HepG2 (cell line): ENCODE measurements around the gene MAP3K1. TPM values are rescaled to one million over a fixed set of nuclear protein-coding genes. Genes with fewer than 3 reads are reported as not detected.

Source experiments
- ATAC-seq: fragments of 200-7000 bp; cut with Tn5 transposase; 3 replicates; pipeline ENCODE4 v1.9.1; 2020; ENCODE audit warnings: mild to moderate bottlenecking, moderate library complexity
- BruUV-seq: library from RNA; stranded (reverse); fragments of 400-500 nt; replicated peaks from 2 replicates; lab custom pipeline; 2021; lab: Mats Ljungman, UMichigan
- CTCF ChIA-PET: fragments of 300-600 bp; formaldehyde crosslinking; extraction: SDS; loops from one replicate; lab custom pipeline; 2021; ENCODE audit warnings: low total read pairs, inconsistent platforms, low intra/inter-chr PET ratio; lab: Yijun Ruan, JAX
- POLR2A ChIA-PET: fragments of 350-600 bp; sonication (Branson Sonifier 250); formaldehyde crosslinking; loops from one replicate; lab custom pipeline; 2020; ENCODE audit warnings: antibody characterized with exemption, inconsistent platforms; lab: Yijun Ruan, JAX
- DNase-seq: peaks from one replicate; pipeline ENCODE4 v3.0.0-alpha.2; 2015; ENCODE audit warnings: low spot score
- FAIRE-seq: peaks from 3 replicates; lab custom pipeline; 2011; peaks lifted over from hg19 to GRCh38; lab: Jason Lieb, UNC
- H2AFZ ChIP-seq: one replicate; pipeline ENCODE4 v1.6.1; 2011; ENCODE audit warnings: low read length, inconsistent platforms
- H3K27ac ChIP-seq: fragments of 300-600 bp; 3 replicates; pipeline ENCODE4 v1.8.0; 2011; ENCODE audit warnings: mixed run types, mild to moderate bottlenecking, mixed read lengths, low read length, inconsistent platforms; ENCODE audit not compliant: insufficient read depth; ENCODE audit errors: extremely low read length
- H3K27me3 ChIP-seq, 2 experiments: fragments of 200-600 bp in 1 of 2; 2 replicates in 1 of 2; 3 replicates in 1 of 2; pipeline versions ENCODE4 v1.6.0 to v1.8.0; 2011; ENCODE audit warnings: low read length in 2 of 2, mild to moderate bottlenecking in 2 of 2, moderate library complexity in 2 of 2, inconsistent platforms in 1 of 2; ENCODE audit not compliant: insufficient read depth in 2 of 2, control insufficient read depth in 1 of 2
- H3K36me3 ChIP-seq, 2 experiments: fragments of 200-600 bp in 1 of 2; replicated peaks in 1 of 2; 2 replicates in 1 of 2; 3 replicates in 1 of 2; pipeline versions ENCODE4 v1.5.1 to v1.8.0; 2011; ENCODE audit warnings: low read length in 2 of 2, inconsistent platforms in 1 of 2; ENCODE audit not compliant: insufficient read depth in 2 of 2, control insufficient read depth in 1 of 2
- H3K4me1 ChIP-seq: 2 replicates; pipeline ENCODE4 v1.5.1; 2012; ENCODE audit warnings: low read length, inconsistent platforms; ENCODE audit not compliant: insufficient read depth
- H3K4me2 ChIP-seq: 2 replicates; pipeline ENCODE4 v1.6.0; 2011; ENCODE audit warnings: low read depth, low read length, inconsistent platforms
- H3K4me3 ChIP-seq, 3 experiments: fragments of 200-600 bp in 1 of 3; sonication (generic), shearing (Covaris generic) in 1 of 3; replicated peaks in 1 of 3; 2 replicates each; pipeline ENCODE4 v1.5.1; 2011 to 2016; ENCODE audit warnings: low read length in 3 of 3, inconsistent platforms in 2 of 3, low read depth in 2 of 3, mild to moderate bottlenecking in 2 of 3, control low read depth in 1 of 3, mixed read lengths in 1 of 3; ENCODE audit not compliant: insufficient read depth in 1 of 3
- H3K79me2 ChIP-seq: one replicate; pipeline ENCODE4 v1.6.1; 2011; ENCODE audit warnings: low read length, inconsistent platforms; ENCODE audit not compliant: insufficient read depth
- H3K9ac ChIP-seq: 2 replicates; pipeline ENCODE4 v1.6.0; 2011; ENCODE audit warnings: mild to moderate bottlenecking, low read depth, low read length, inconsistent platforms; ENCODE audit not compliant: insufficient read depth
- H3K9me3 ChIP-seq: 2 replicates; pipeline ENCODE4 v1.5.1; 2012; ENCODE audit warnings: mild to moderate bottlenecking, low read length
- H4K20me1 ChIP-seq: 2 replicates; pipeline ENCODE4 v1.6.0; 2011; ENCODE audit warnings: inconsistent platforms, mild to moderate bottlenecking, low read length, moderate library complexity; ENCODE audit not compliant: insufficient read depth
- NFE2L1 ChIP-seq: sonication (generic); formaldehyde crosslinking; IDR thresholded peaks from 2 replicates; pipeline ENCODE4 v1.4.0; 2020; ENCODE audit warnings: missing genetic modification reagents, mild to moderate bottlenecking, borderline replicate concordance
- RBM22 ChIP-seq: fragments of 200-400 bp; formaldehyde crosslinking; optimal IDR thresholded peaks from 2 replicates; pipeline ENCODE3; 2017; ENCODE audit warnings: mild to moderate bottlenecking, low read length, moderate library complexity
- TFDP1 ChIP-seq: IDR thresholded peaks from 2 replicates; pipeline ENCODE4 v1.6.1; 2016; ENCODE audit warnings: missing compliant biosample characterization, missing genetic modification reagents, borderline replicate concordance
- ZKSCAN5 ChIP-seq: sonication (generic); formaldehyde crosslinking; IDR thresholded peaks from 2 replicates; pipeline ENCODE4 v1.5.1; 2020; ENCODE audit warnings: mild to moderate bottlenecking, missing genetic modification reagents
- WGBS: methylation state at CpG from one replicate; pipeline ENCODE4 v1.1.6; 2017; ENCODE audit warnings: low lambda C conversion rate; 5-methylcytosine and 5-hydroxymethylcytosine counted together
- in situ Hi-C: cut with HindIII; loops from 2 replicates; pipeline ENCODE4 v1.10.0; 2017; ENCODE audit warnings: low pct_unique_long_range_greater_than_20kb; ENCODE audit not compliant: extremely low pct_ligation_motif_present
- intact Hi-C: fragments of 100-400 bp; cut with micrococcal nuclease; formaldehyde crosslinking; loops from one replicate; pipeline ENCODE4 v1.10.0; 2022; ENCODE audit not compliant: unreplicated experiment
- polyA plus RNA-seq, 8 experiments: library from polyadenylated mRNA; depleted of rRNA in 3 of 8; stranded (reverse) in 7 of 8; unstranded in 1 of 8; fragments of >200 nt; fragmentation: Illumina TruSeq in 4 of 8; extraction: Trizol in 4 of 8; gene quantifications; 2 replicates each; pipeline versions ENCODE4 v1.2.1 to v1.2.3, GENCODE V29; 2011 to 2016; ENCODE audit warnings: low read depth in 4 of 8, missing spikeins in 1 of 8, mixed read lengths in 1 of 8; ENCODE audit not compliant: insufficient read depth in 1 of 8
- total RNA-seq, 5 experiments: library from RNA; depleted of rRNA; stranded (reverse); fragments of >200 nt; fragmentation: Illumina TruSeq; extraction: Trizol; gene quantifications; 2 replicates each; pipeline ENCODE4 v1.2.3, GENCODE V29; 2016; ENCODE audit warnings: low read depth in 1 of 5

The MAP3K1 gene
- total and polyA plus RNA-seq, 2 of the 13 experiments (the other 11 are each of a cell fraction or from before 2014, with no cell fraction given), result 16.4 to 30.3 TPM

- ATAC-seq (no peak), DNase-seq (no peak), FAIRE-seq (no peak)
- no TSS peak for BruUV-seq
- H3K79me2 ChIP-seq, result peaks cover 56% of the 10 kb centered on the region
- peaks cover 12% of the 10 kb centered on the region for H3K4me1 ChIP-seq
- peaks cover 3% of the 10 kb centered on the region for H4K20me1 ChIP-seq
- intact Hi-C loops, result no loop called here
- in situ Hi-C loops, result loop anchor here (25.0 kb wide), 1 partner anchor 869 kb away; the partner anchor contains the start of gene IL6ST
- H3K36me3 ChIP-seq, result peaks cover 5 to 26% of the 10 kb centered on the region in 2 experiments; a peak in 4 of 5 replicates
- no peak overlapping the region for H2AFZ ChIP-seq
- no peaks in the 10 kb centered on the region for H3K27me3 ChIP-seq
- H3K4me2 ChIP-seq, result no peak overlapping the region
- H3K27ac ChIP-seq, result no peak overlapping the region
- H3K4me3 ChIP-seq, result no peak overlapping the region
- no peaks in the 10 kb centered on the region for H3K9me3 ChIP-seq
- CTCF ChIA-PET, result no interaction called here
- WGBS, result 98% methylated on average over 5 of the region's 5 CpGs
- TF ChIP-seq RBM22 (peak; percentile 44), TFDP1 (CRISPR knock-in tag) (no peak)
- POLR2A ChIA-PET, result no interaction called here
- no peak overlapping the region for H3K9ac ChIP-seq
These were observed 41.3 kb downstream of the MAP3K1 start for GRCh38 chr5:56856541-56857178.

GRCh38 chr5:56858777-56859442 is 43.6 kb downstream of the MAP3K1 start:
- CTCF ChIA-PET, result no interaction called here
- no peak overlapping the region for H3K9ac ChIP-seq
- H3K36me3 ChIP-seq, result peaks cover 11 to 40% of the 10 kb centered on the region in 2 experiments
- POLR2A ChIA-PET, result no interaction called here
- in situ Hi-C loops (loop anchor here (25.0 kb wide), 1 partner anchor 872 kb away; the partner anchor contains the start of gene IL6ST), intact Hi-C loops (no loop called here)
- DNase-seq (no peak), ATAC-seq (peak; percentile 70), FAIRE-seq (no peak)
- H3K9me3 ChIP-seq, result no peaks in the 10 kb centered on the region
- BruUV-seq, result no TSS peak
- H3K4me3 ChIP-seq, result no peak overlapping the region
- peak overlapping the region; percentile 9 for H3K27ac ChIP-seq
- peaks cover 12% of the 10 kb centered on the region for H3K4me1 ChIP-seq
- H3K27me3 ChIP-seq, result no peaks in the 10 kb centered on the region
- H2AFZ ChIP-seq, result no peak overlapping the region
- no peaks in the 10 kb centered on the region; the same call in none of the 2 replicates for H4K20me1 ChIP-seq
- H3K79me2 ChIP-seq, result peaks cover 34% of the 10 kb centered on the region
- WGBS, result 82% methylated on average over 2 of the region's 2 CpGs
- H3K4me2 ChIP-seq, result no peak overlapping the region
- TF ChIP-seq ZKSCAN5 (peak; percentile 80; the same call in 1 of the 2 replicates), NFE2L1 (CRISPR knock-in tag) (no peak)
